CD4-positive, CD25-positive, alpha-beta regulatory T cell (primary cell): ENCODE data around the gene PPM1H. TPM values are rescaled to one million over a fixed set of nuclear protein-coding genes. Genes with fewer than 3 reads are reported as not detected.
"Not testable (repeated sequence)": the region's sequence is repeated elsewhere in the genome, so short reads cannot be mapped to it uniquely, and the experiment has no call there.

Source experiments
- ATAC-seq, 2 donors: fragments of 150-1000 bp; cut with Tn5 transposase; one replicate each; pipeline ENCODE4 v1.10.0; 2021; ENCODE audit warnings: low read depth in 2 of 2, moderate number of reproducible peaks in 2 of 2, moderate library complexity in 1 of 2
- DNase-seq, 3 donors: peaks; one replicate each; pipeline versions ENCODE4 v3.0.0 to v3.0.0-alpha.2; 2012 to 2022; ENCODE audit warnings: mixed read lengths in 1 of 3
- H3K27ac ChIP-seq: one replicate; pipeline ENCODE4 v1.7.0; 2013; ENCODE audit warnings: mild to moderate bottlenecking, low read length; ENCODE audit not compliant: insufficient read depth, poor library complexity, severe bottlenecking
- H3K27me3 ChIP-seq: one replicate; pipeline ENCODE4 v1.7.0; 2013; ENCODE audit warnings: low read length; ENCODE audit not compliant: control insufficient read depth, insufficient read depth
- H3K36me3 ChIP-seq: one replicate; pipeline ENCODE4 v1.7.0; 2013; ENCODE audit warnings: mild to moderate bottlenecking, low read length, moderate library complexity; ENCODE audit not compliant: control insufficient read depth, insufficient read depth
- H3K4me1 ChIP-seq: 2 replicates; pipeline ENCODE4 v1.7.0; 2013; ENCODE audit warnings: mild to moderate bottlenecking, low read length; ENCODE audit not compliant: insufficient read depth, control insufficient read depth, poor library complexity, severe bottlenecking
- H3K4me3 ChIP-seq: one replicate; pipeline ENCODE4 v1.7.0; 2013; ENCODE audit warnings: low read depth, mild to moderate bottlenecking, low read length, moderate library complexity
- H3K9me3 ChIP-seq, 2 experiments: 1 replicate in 1 of 2; 2 replicates in 1 of 2; pipeline ENCODE4 v1.7.0; 2013; ENCODE audit warnings: low read length in 2 of 2, mild to moderate bottlenecking in 1 of 2, moderate library complexity in 1 of 2; ENCODE audit not compliant: control insufficient read depth in 2 of 2
- H3K27ac Mint-ChIP-seq, 3 donors: one replicate each; pipeline ENCODE4 v1.8.0; 2020 to 2022; ENCODE audit warnings: mild to moderate bottlenecking in 3 of 3, mixed read lengths in 3 of 3, moderate library complexity in 2 of 3
- H3K27me3 Mint-ChIP-seq: one replicate; pipeline ENCODE4 v1.8.0; 2022; ENCODE audit warnings: mild to moderate bottlenecking, mixed read lengths
- H3K36me3 Mint-ChIP-seq: one replicate; pipeline ENCODE4 v1.8.0; 2020; ENCODE audit warnings: mixed read lengths
- H3K4me1 Mint-ChIP-seq, 4 donors: one replicate each; pipeline ENCODE4 v1.8.0; 2020 to 2022; ENCODE audit warnings: mixed read lengths in 4 of 4, mild to moderate bottlenecking in 1 of 4
- H3K4me3 Mint-ChIP-seq, 4 donors: one replicate each; pipeline ENCODE4 v1.8.0; 2020 to 2022; ENCODE audit warnings: mild to moderate bottlenecking in 4 of 4, mixed read lengths in 4 of 4, moderate library complexity in 3 of 4
- H3K9me3 Mint-ChIP-seq, 7 donors: one replicate each; pipeline ENCODE4 v1.8.0; 2020 to 2022; ENCODE audit warnings: mixed read lengths in 7 of 7, mild to moderate bottlenecking in 3 of 7, moderate library complexity in 2 of 7
- polyA plus RNA-seq, 4 donors: library from polyadenylated mRNA; unstranded; fragments of 300-500 nt; fragmentation: Illumina TruSeq; gene quantifications; one replicate each; pipeline ENCODE4 v1.2.3, GENCODE V29; 2021
- total RNA-seq: library from RNA; stranded (reverse); gene quantifications from one replicate; pipeline ENCODE4 v1.2.3, GENCODE V29; 2022

Gene PPM1H
- total and polyA plus RNA-seq, 5 donors from 2014 or later: 0.03 to 0.99 TPM; not detected in 3

GRCh38 chr12:62670986-62671720, 263.8 kb downstream of the PPM1H start:
- Mint-ChIP-seq H3K27me3 (no peaks in the 10 kb centered on the region), H3K27ac (no peak overlapping the region), H3K36me3 (no peaks in the 10 kb centered on the region), H3K4me3 (no peak overlapping the region), H3K4me1 (no peaks in the 10 kb centered on the region), H3K9me3 (no peaks in the 10 kb centered on the region)
- Histone ChIP-seq H3K4me3 (no peak overlapping the region), H3K27me3 (peaks cover 3% of the 10 kb centered on the region), H3K4me1 (no peaks in the 10 kb centered on the region), H3K27ac (no peak overlapping the region), H3K9me3 (no peaks in the 10 kb centered on the region), H3K36me3 (no peaks in the 10 kb centered on the region)
- ATAC-seq (no peak), DNase-seq (no peak)

- no peak overlapping the region for H3K27ac Mint-ChIP-seq
- H3K4me1 Mint-ChIP-seq: no peaks in the 10 kb centered on the region
These were observed 266.2 kb downstream of the PPM1H start for GRCh38 chr12:62668782-62669181.

GRCh38 chr12:62664951-62665350, 270.0 kb downstream of the PPM1H start:
- not testable (repeated sequence) for H3K27me3 Mint-ChIP-seq, DNase-seq, H3K4me3 Mint-ChIP-seq, H3K27me3 ChIP-seq, ATAC-seq, H3K36me3 Mint-ChIP-seq, H3K9me3 Mint-ChIP-seq, H3K4me1 Mint-ChIP-seq, H3K36me3 ChIP-seq, H3K9me3 ChIP-seq, H3K27ac ChIP-seq, H3K4me3 ChIP-seq, H3K4me1 ChIP-seq
- H3K27ac Mint-ChIP-seq: peak overlapping the region in 1 of 3 donors; percentile 14

More at GRCh38 chr12:62668782-62669181, 266.2 kb downstream of the PPM1H start:
- peaks cover 3% of the 10 kb centered on the region for H3K27me3 ChIP-seq
- H3K4me3 ChIP-seq: no peak overlapping the region
- Mint-ChIP-seq H3K9me3 (no peaks in the 10 kb centered on the region), H3K27me3 (no peaks in the 10 kb centered on the region), H3K4me3 (no peak overlapping the region), H3K36me3 (no peaks in the 10 kb centered on the region)
- H3K9me3 ChIP-seq: no peaks in the 10 kb centered on the region
- H3K4me1 ChIP-seq: no peaks in the 10 kb centered on the region
- ATAC-seq (no peak), DNase-seq (no peak)
- H3K36me3 ChIP-seq: no peaks in the 10 kb centered on the region
- no peak overlapping the region for H3K27ac ChIP-seq

- H3K27me3 ChIP-seq: no peaks in the 10 kb centered on the region
- no peak overlapping the region for H3K4me3 ChIP-seq
- no peaks in the 10 kb centered on the region for H3K4me1 Mint-ChIP-seq
- ATAC-seq (no peak), DNase-seq (no peak)
- no peaks in the 10 kb centered on the region for H3K4me1 ChIP-seq
- H3K36me3 ChIP-seq: no peaks in the 10 kb centered on the region
- H3K27ac ChIP-seq: no peak overlapping the region
- peaks cover 0 to 2% (median 0%) of the 10 kb centered on the region in 7 donors for H3K9me3 Mint-ChIP-seq
- no peaks in the 10 kb centered on the region for H3K9me3 ChIP-seq
- no peak overlapping the region for H3K27ac Mint-ChIP-seq
- H3K36me3 Mint-ChIP-seq: no peaks in the 10 kb centered on the region
- no peak overlapping the region for H3K4me3 Mint-ChIP-seq
- peaks cover 17% of the 10 kb centered on the region for H3K27me3 Mint-ChIP-seq
These were observed 274.2 kb downstream of the PPM1H start for GRCh38 chr12:62660756-62661155.

GRCh38 chr12:62659453-62660295, 275.3 kb downstream of the PPM1H start:
- Mint-ChIP-seq H3K27me3 (peaks cover 17% of the 10 kb centered on the region), H3K4me3 (no peak overlapping the region), H3K9me3 (peaks cover 0 to 2% (median 0%) of the 10 kb centered on the region in 7 donors), H3K4me1 (peaks cover 0 to 2% (median 0%) of the 10 kb centered on the region in 4 donors), H3K36me3 (no peaks in the 10 kb centered on the region), H3K27ac (no peak overlapping the region)
- DNase-seq (no peak), ATAC-seq (no peak)
- no peaks in the 10 kb centered on the region for H3K36me3 ChIP-seq
- no peak overlapping the region for H3K4me3 ChIP-seq
- H3K27ac ChIP-seq: no peak overlapping the region
- H3K9me3 ChIP-seq: no peaks in the 10 kb centered on the region
- H3K27me3 ChIP-seq: no peaks in the 10 kb centered on the region
- H3K4me1 ChIP-seq: no peaks in the 10 kb centered on the region

- Mint-ChIP-seq H3K4me3 (no peak overlapping the region), H3K4me1 (peaks cover 0 to 2% (median 0%) of the 10 kb centered on the region in 4 donors), H3K27ac (no peak overlapping the region), H3K36me3 (no peaks in the 10 kb centered on the region), H3K27me3 (peaks cover 20% of the 10 kb centered on the region), H3K9me3 (peaks cover 0 to 3% (median 0%) of the 10 kb centered on the region in 7 donors)
- H3K27me3 ChIP-seq: no peaks in the 10 kb centered on the region
- no peak overlapping the region for H3K27ac ChIP-seq
- no peaks in the 10 kb centered on the region for H3K36me3 ChIP-seq
- H3K4me3 ChIP-seq: no peak overlapping the region
- no peak for DNase-seq
- H3K9me3 ChIP-seq: no peaks in the 10 kb centered on the region
- ATAC-seq: no peak
- H3K4me1 ChIP-seq: no peaks in the 10 kb centered on the region
These were observed 276.0 kb downstream of the PPM1H start for GRCh38 chr12:62658910-62659309.

GRCh38 chr12:62657363-62657632, 277.7 kb downstream of the PPM1H start:
- Histone ChIP-seq H3K27ac (no peak overlapping the region), H3K36me3 (no peaks in the 10 kb centered on the region), H3K4me3 (no peak overlapping the region), H3K9me3 (no peaks in the 10 kb centered on the region), H3K27me3 (no peaks in the 10 kb centered on the region), H3K4me1 (no peaks in the 10 kb centered on the region)
- H3K4me3 Mint-ChIP-seq: no peak overlapping the region
- H3K9me3 Mint-ChIP-seq: peaks cover 0 to 3% (median 0%) of the 10 kb centered on the region in 7 donors
- H3K27me3 Mint-ChIP-seq: peaks cover 20% of the 10 kb centered on the region
- DNase-seq: no peak
- ATAC-seq: no peak
- H3K36me3 Mint-ChIP-seq: no peaks in the 10 kb centered on the region
- peaks cover 0 to 2% (median 0%) of the 10 kb centered on the region in 4 donors for H3K4me1 Mint-ChIP-seq
- no peak overlapping the region for H3K27ac Mint-ChIP-seq
